Measurements from ENCODE around the gene PTPRZ1. TPM values are rescaled to one million over a fixed set of nuclear protein-coding genes. Genes with fewer than 3 reads are reported as not detected.

The PTPRZ1 gene
- polyA plus RNA-seq, 1 of the 3 experiments (the other 2 are of a cell fraction) = not detected

DNA sequence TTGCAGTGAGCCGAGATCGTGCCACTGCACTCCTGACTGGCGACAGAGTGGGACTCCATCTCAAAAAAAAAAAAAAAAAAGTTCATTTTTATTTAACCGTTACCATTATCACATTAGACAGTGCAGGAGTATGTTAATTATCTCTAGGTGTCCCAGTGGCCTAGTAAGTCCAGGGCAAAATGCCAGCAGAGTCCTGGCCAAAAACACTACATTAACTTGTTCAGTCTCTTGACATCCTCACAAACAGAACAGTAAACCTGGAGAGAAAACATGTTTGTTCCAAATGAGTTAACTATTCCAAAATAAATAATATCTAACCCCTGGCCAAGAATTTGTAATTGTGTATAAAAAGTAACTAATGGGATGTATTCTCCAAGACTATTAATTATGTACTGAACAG lies 43.2 kb downstream of the PTPRZ1 start:
- TF ChIP-seq JUND (IDR thresholded peaks at IDR 0.05) = no peak
- no peak for TF ChIP-seq RAD21 (IDR thresholded peaks at IDR 0.05; ENCODE audit: low read length)
- no peak for TF ChIP-seq TAF1 (IDR thresholded peaks at IDR 0.05; ENCODE audit: borderline replicate concordance, low read depth, low read length)
- Histone ChIP-seq H4K20me1 (ENCODE audit: insufficient read depth) (no peaks in the 10 kb centered on the region), H3K27ac (ENCODE audit: low read depth in 2 of 2, low read length in 1 of 2) (no peak overlapping the region), H3K4me3 (ENCODE audit: low read depth in 2 of 2, low read length in 1 of 2) (no peak overlapping the region), H3F3A (replicated peaks; ENCODE audit: insufficient read depth) (no peaks in the 10 kb centered on the region), H3K36me3 (replicated peaks in 1 of 2; ENCODE audit: control insufficient read depth in 1 of 2, insufficient read depth in 2 of 2, low read length in 1 of 2) (no peaks in the 10 kb centered on the region), H3K9me2 (no peaks in the 10 kb centered on the region), H3K79me2 (ENCODE audit: insufficient read depth) (no peaks in the 10 kb centered on the region), H3K9me3 (no peaks in the 10 kb centered on the region), H3K4me2 (no peak overlapping the region), H3K4me1 (ENCODE audit: control insufficient read depth in 1 of 2, insufficient read depth in 2 of 2, low read depth in 1 of 2, low read length in 1 of 2) (no peaks in the 10 kb centered on the region), H3K9ac (no peak overlapping the region), H3K27me3 (ENCODE audit: insufficient read depth) (peaks cover 23% of the 10 kb centered on the region), H2AFZ (ENCODE audit: low read depth) (no peak overlapping the region)
- WGBS (ENCODE audit: low lambda C conversion rate) = 8% methylated on average over 4 of the region's 4 CpGs
- ChIA-PET POLR2A (no interaction called here), CTCF (no interaction called here)
- DNase-seq = no peak

GRCh38 chr7:121919986-121920385 lies 47.0 kb downstream of the PTPRZ1 start:
- H3K27ac ChIP-seq (ENCODE audit: low read depth in 2 of 2, low read length in 1 of 2) = no peak overlapping the region
- H3F3A ChIP-seq (replicated peaks; ENCODE audit: insufficient read depth) = no peaks in the 10 kb centered on the region
- DNase-seq = no peak
- no peaks in the 10 kb centered on the region for H3K79me2 ChIP-seq (ENCODE audit: insufficient read depth)
- peaks cover 12% of the 10 kb centered on the region for H3K27me3 ChIP-seq (ENCODE audit: insufficient read depth)
- POLR2A ChIA-PET = no interaction called here
- no peak overlapping the region for H3K4me2 ChIP-seq
- H3K9me2 ChIP-seq = no peaks in the 10 kb centered on the region
- WGBS (ENCODE audit: low lambda C conversion rate) = under 1% methylated on average over 3 of the region's 3 CpGs
- no peak for TF ChIP-seq FOXM1 (IDR thresholded peaks at IDR 0.05; ENCODE audit: low read depth)
- no peak for TF ChIP-seq USF1 (IDR thresholded peaks at IDR 0.05; ENCODE audit: borderline replicate concordance, low read depth)
- TF ChIP-seq NFIC (IDR thresholded peaks at IDR 0.05; ENCODE audit: borderline replicate concordance) = no peak
- TF ChIP-seq EP300 (IDR thresholded peaks at IDR 0.05; ENCODE audit: borderline replicate concordance in 1 of 2, low read depth in 1 of 2, low read length in 1 of 2) = no peak
- no peak for TF ChIP-seq MEF2A (IDR thresholded peaks at IDR 0.05; ENCODE audit: borderline replicate concordance, low read depth)
- TF ChIP-seq GABPA (IDR thresholded peaks at IDR 0.05; ENCODE audit: low read depth) = no peak
- no peak for TF ChIP-seq POLR2AphosphoS5 (IDR thresholded peaks at IDR 0.05; ENCODE audit: low read depth, low read length)
- TF ChIP-seq, protein P1, sequence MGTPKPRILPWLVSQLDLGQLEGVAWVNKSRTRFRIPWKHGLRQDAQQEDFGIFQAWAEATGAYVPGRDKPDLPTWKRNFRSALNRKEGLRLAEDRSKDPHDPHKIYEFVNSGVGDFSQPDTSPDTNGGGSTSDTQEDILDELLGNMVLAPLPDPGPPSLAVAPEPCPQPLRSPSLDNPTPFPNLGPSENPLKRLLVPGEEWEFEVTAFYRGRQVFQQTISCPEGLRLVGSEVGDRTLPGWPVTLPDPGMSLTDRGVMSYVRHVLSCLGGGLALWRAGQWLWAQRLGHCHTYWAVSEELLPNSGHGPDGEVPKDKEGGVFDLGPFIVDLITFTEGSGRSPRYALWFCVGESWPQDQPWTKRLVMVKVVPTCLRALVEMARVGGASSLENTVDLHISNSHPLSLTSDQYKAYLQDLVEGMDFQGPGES (IDR thresholded peaks at IDR 0.05; ENCODE audit: low read depth, low read length) = no peak
- no peak for TF ChIP-seq SMC3 (IDR thresholded peaks at IDR 0.05; ENCODE audit: low read depth, low read length)
- TF ChIP-seq FOXJ3 (CRISPR knock-in tag; IDR thresholded peaks at IDR 0.05) = no peak
- TF ChIP-seq MAX (IDR thresholded peaks at IDR 0.05; ENCODE audit: low read depth) = no peak
- TF ChIP-seq NRF1 (IDR thresholded peaks at IDR 0.05; ENCODE audit: low read depth, low read length) = no peak
- no peak overlapping the region for H3K9ac ChIP-seq
- H3K4me1 ChIP-seq (ENCODE audit: control insufficient read depth in 1 of 2, insufficient read depth in 2 of 2, low read depth in 1 of 2, low read length in 1 of 2) = no peaks in the 10 kb centered on the region
- H4K20me1 ChIP-seq (ENCODE audit: insufficient read depth) = no peaks in the 10 kb centered on the region
- no peaks in the 10 kb centered on the region for H3K9me3 ChIP-seq
- H2AFZ ChIP-seq (ENCODE audit: low read depth) = no peak overlapping the region
- no peaks in the 10 kb centered on the region for H3K36me3 ChIP-seq (replicated peaks in 1 of 2; ENCODE audit: control insufficient read depth in 1 of 2, insufficient read depth in 2 of 2, low read length in 1 of 2)
- H3K4me3 ChIP-seq (ENCODE audit: low read depth in 2 of 2, low read length in 1 of 2) = no peak overlapping the region
- CTCF ChIA-PET = no interaction called here
